PC-3 (cell line): ENCODE data around the gene AP4E1. TPM values are rescaled to one million over a fixed set of nuclear protein-coding genes. Genes with fewer than 3 reads are reported as not detected.

ENCODE experiments used
- ATAC-seq: fragments of 200-7000 bp; cut with Tn5 transposase; 2 replicates; pipeline ENCODE4 v1.9.1; 2020; ENCODE audit warnings: mild to moderate bottlenecking, moderate library complexity
- BruUV-seq: library from RNA; stranded (reverse); fragments of 400-500 nt; replicated peaks from 2 replicates; lab custom pipeline; 2021; lab: Mats Ljungman, UMichigan
- CTCF ChIA-PET: fragments of 300-600 bp; sonication (Branson Sonifier 250); formaldehyde crosslinking; loops from one replicate; lab custom pipeline; 2022; ENCODE audit warnings: antibody characterized with exemption; lab: Charles Lee
- POLR2A ChIA-PET: fragments of 300-600 bp; sonication (Branson Sonifier 250); formaldehyde crosslinking; loops from one replicate; lab custom pipeline; 2022; ENCODE audit warnings: antibody characterized with exemption; ENCODE audit not compliant: unreplicated experiment; lab: Charles Lee
- DNase-seq: peaks from one replicate; pipeline ENCODE4 v3.0.0-alpha.2; 2015
- H2AFZ ChIP-seq: fragments of 300-600 bp; sonication (generic); 2 replicates; pipeline ENCODE4 v1.6.0; 2016; ENCODE audit warnings: antibody characterized with exemption, low read length
- H3F3A ChIP-seq: fragments of 300-600 bp; sonication (generic); one replicate; pipeline ENCODE4 v1.6.0; 2017; ENCODE audit warnings: antibody characterized with exemption, low read length, control low read depth, mild to moderate bottlenecking; ENCODE audit not compliant: unreplicated experiment
- H3K27ac ChIP-seq: fragments of 300-600 bp; sonication (generic); 2 replicates; pipeline ENCODE4 v1.5.1; 2016; ENCODE audit warnings: mild to moderate bottlenecking, low read length
- H3K27me3 ChIP-seq: fragments of 300-600 bp; sonication (generic); 2 replicates; pipeline ENCODE4 v1.6.1; 2016; ENCODE audit warnings: low read length, mixed read lengths
- H3K36me3 ChIP-seq: fragments of 300-600 bp; sonication (generic); 2 replicates; pipeline ENCODE4 v1.6.1; 2016; ENCODE audit warnings: low read depth, mixed run types, low read length, mixed read lengths
- H3K4me1 ChIP-seq: fragments of 300-600 bp; sonication (generic); 2 replicates; pipeline ENCODE4 v1.5.1; 2016; ENCODE audit warnings: low read length; ENCODE audit not compliant: insufficient read depth
- H3K4me2 ChIP-seq: fragments of 300-600 bp; sonication (generic); 2 replicates; pipeline ENCODE4 v1.6.0; 2016; ENCODE audit warnings: low read length
- H3K4me3 ChIP-seq: fragments of 300-600 bp; sonication (generic); 2 replicates; pipeline ENCODE4 v1.5.1; 2016; ENCODE audit warnings: mild to moderate bottlenecking, low read length, mixed read lengths
- H3K79me2 ChIP-seq: fragments of 300-600 bp; sonication (generic); 2 replicates; pipeline ENCODE4 v1.6.1; 2017; ENCODE audit warnings: low read length, mixed read lengths
- H3K9ac ChIP-seq: fragments of 300-600 bp; sonication (generic); 2 replicates; pipeline ENCODE4 v1.6.0; 2016; ENCODE audit warnings: mild to moderate bottlenecking, low read length
- H3K9me2 ChIP-seq: fragments of 300-600 bp; sonication (generic); replicated peaks from 2 replicates; pipeline ENCODE4 v1.6.1; 2016; ENCODE audit warnings: mixed run types, low read length, mixed read lengths
- H3K9me3 ChIP-seq: fragments of 300-600 bp; sonication (generic); 2 replicates; pipeline ENCODE4 v1.6.1; 2016; ENCODE audit warnings: low read length, mixed read lengths
- H4K20me1 ChIP-seq: fragments of 300-600 bp; sonication (generic); 2 replicates; pipeline ENCODE4 v1.6.1; 2016; ENCODE audit warnings: low read length, mixed read lengths
- CTCF ChIP-seq: fragments of 300-600 bp; sonication (generic); conservative IDR thresholded peaks from 2 replicates; pipeline ENCODE4 v1.5.1; 2017; ENCODE audit warnings: antibody characterized with exemption, low read depth, mild to moderate bottlenecking, low read length
- EZH2 ChIP-seq: fragments of 300-600 bp; sonication (generic); IDR thresholded peaks from one replicate; pipeline ENCODE4 v1.6.1; 2017; ENCODE audit warnings: antibody characterized with exemption, mild to moderate bottlenecking, low read length; ENCODE audit not compliant: unreplicated experiment
- EZH2phosphoT487 ChIP-seq: fragments of 300-600 bp; sonication (generic); IDR thresholded peaks from 2 replicates; pipeline ENCODE4 v1.6.1; 2018; ENCODE audit warnings: mild to moderate bottlenecking, antibody characterized with exemption, low read length, borderline replicate concordance
- intact Hi-C: fragments of 100-400 bp; cut with micrococcal nuclease; formaldehyde crosslinking; loops from 2 replicates; pipeline ENCODE4 v1.9.0; 2023
- total RNA-seq: library from RNA; depleted of rRNA; stranded (reverse); fragments of >200 nt; gene quantifications from 2 replicates; pipeline ENCODE4 v1.2.3, GENCODE V29; 2014

The AP4E1 gene
- total RNA-seq, 1 experiment from 2014 or later, result 6.0 TPM

- DNase-seq (peak; percentile 73), ATAC-seq (peak; percentile 60)
- H3F3A ChIP-seq, result peaks cover 9% of the 10 kb centered on the region
- peaks cover 31% of the 10 kb centered on the region for H3K4me1 ChIP-seq
- H2AFZ ChIP-seq, result peak overlapping the region; percentile 23
- H3K4me3 ChIP-seq, result peak overlapping the region; percentile 51
- CTCF ChIA-PET, result interaction anchor here (0.8 kb wide), 1 partner anchor 8 kb away, joined by 6 read pairs; no protein-coding TSS in a partner anchor
- H4K20me1 ChIP-seq, result no peaks in the 10 kb centered on the region
- no peaks in the 10 kb centered on the region for H3K9me2 ChIP-seq
- intact Hi-C loops, result loop anchor here (2.0 kb wide), 2 partner anchors 24 to 118 kb away; partner anchors contain the start of gene AP4E1
- H3K27me3 ChIP-seq, result no peaks in the 10 kb centered on the region
- peak overlapping the region; percentile 86 for H3K4me2 ChIP-seq
- TF ChIP-seq EZH2phosphoT487 (no peak), EZH2 (no peak), CTCF (no peak)
- no peaks in the 10 kb centered on the region for H3K79me2 ChIP-seq
- no TSS peak for BruUV-seq
- H3K9me3 ChIP-seq, result no peaks in the 10 kb centered on the region
- no peaks in the 10 kb centered on the region for H3K36me3 ChIP-seq
- peak overlapping the region; percentile 99 for H3K27ac ChIP-seq
- peak overlapping the region; percentile 76 for H3K9ac ChIP-seq
- POLR2A ChIA-PET, result no interaction called here
Observed at GRCh38 chr15:50884540-50884939, 23.9 kb upstream of the AP4E1 start.

GRCh38 chr15:50886139-50886467 is 22.4 kb upstream of the AP4E1 start:
- Histone ChIP-seq H3K79me2 (no peaks in the 10 kb centered on the region), H3K9me2 (no peaks in the 10 kb centered on the region), H3K36me3 (no peaks in the 10 kb centered on the region), H3F3A (peaks cover 9% of the 10 kb centered on the region), H3K27me3 (no peaks in the 10 kb centered on the region), H2AFZ (no peak overlapping the region), H3K4me2 (peak overlapping the region; percentile 69), H3K4me3 (no peak overlapping the region; the same call in 1 of the 2 replicates), H3K9me3 (no peaks in the 10 kb centered on the region), H3K27ac (peak overlapping the region; percentile 99; the same call in 1 of the 2 replicates), H3K9ac (no peak overlapping the region), H3K4me1 (peaks cover 20% of the 10 kb centered on the region), H4K20me1 (no peaks in the 10 kb centered on the region)
- TF ChIP-seq CTCF, result 0 out of 2 replicates have a peak, but pooled peaks have one; percentile 1
- TF ChIP-seq EZH2, result no peak
- no peak for ATAC-seq
- no TSS peak for BruUV-seq
- ChIA-PET CTCF (no interaction called here), POLR2A (no interaction called here)
- no peak for DNase-seq
- intact Hi-C loops, result no loop called here

GRCh38 chr15:50886611-50887345 is 21.7 kb upstream of the AP4E1 start:
- intact Hi-C loops, result no loop called here
- Histone ChIP-seq H3K36me3 (no peaks in the 10 kb centered on the region), H3K9me2 (no peaks in the 10 kb centered on the region), H3K4me1 (peaks cover 18% of the 10 kb centered on the region), H3K27me3 (no peaks in the 10 kb centered on the region), H2AFZ (no peak overlapping the region), H3F3A (peaks cover 9% of the 10 kb centered on the region), H4K20me1 (no peaks in the 10 kb centered on the region), H3K4me3 (no peak overlapping the region), H3K9ac (no peak overlapping the region), H3K9me3 (no peaks in the 10 kb centered on the region), H3K27ac (no peak overlapping the region), H3K79me2 (no peaks in the 10 kb centered on the region), H3K4me2 (no peak overlapping the region)
- ATAC-seq (no peak), DNase-seq (no peak)
- no TSS peak for BruUV-seq
- ChIA-PET POLR2A (no interaction called here), CTCF (no interaction called here)
- TF ChIP-seq EZH2phosphoT487, result no peak
- no peak for TF ChIP-seq EZH2
- no peak for TF ChIP-seq CTCF
